GM10248 (cell line): ENCODE data around the gene KLHL33.

ENCODE experiments used
- CTCF ChIA-PET: fragments of 300-600 bp; sonication (Branson Sonifier 250); formaldehyde crosslinking; extraction: SDS; loops from one replicate; lab custom pipeline; 2021; ENCODE audit warnings: antibody characterized with exemption; lab: Yijun Ruan, JAX
- POLR2A ChIA-PET: fragments of 350-650 bp; sonication (Branson Sonifier 250); formaldehyde crosslinking; extraction: SDS; loops from one replicate; lab custom pipeline; 2020; ENCODE audit warnings: antibody characterized with exemption; lab: Yijun Ruan, JAX
- DNase-seq: peaks from one replicate; pipeline ENCODE4 v3.0.0; 2012; ENCODE audit errors: extremely low spot score
- CTCF ChIP-seq: IDR thresholded peaks from 2 replicates; pipeline ENCODE4 v1.5.1; 2012; ENCODE audit warnings: mild to moderate bottlenecking, low read depth; ENCODE audit errors: extremely low read depth, missing control alignments, control extremely low read depth

Gene KLHL33

DNA sequence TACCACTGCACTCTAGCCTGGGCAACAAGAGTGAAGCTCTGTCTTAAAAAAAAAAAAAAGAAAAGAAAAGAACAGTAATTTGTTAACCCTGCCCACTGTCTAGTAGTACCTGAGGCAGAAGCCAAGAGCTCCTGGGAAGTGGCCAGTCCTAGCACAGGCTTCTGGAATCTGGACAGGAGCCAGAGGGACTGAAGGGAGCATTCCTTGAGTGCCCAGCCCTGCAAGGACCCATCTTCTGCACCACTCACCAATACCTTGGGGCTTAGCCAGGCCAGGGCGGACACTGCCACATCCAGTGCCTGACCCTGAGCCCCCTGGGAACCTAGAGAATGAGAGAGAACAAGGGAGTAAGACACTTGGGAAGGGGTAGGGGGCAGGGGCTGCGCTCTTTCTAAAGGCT lies 58.8 kb downstream of the KLHL33 start:
- POLR2A ChIA-PET: interaction anchor here (0.7 kb wide), 1 partner anchor 30 kb away, joined by 3 read pairs; no protein-coding TSS in a partner anchor
- CTCF ChIA-PET: interaction anchor here (2.2 kb wide), 1 partner anchor 13 kb away, joined by 6 read pairs; no protein-coding TSS in a partner anchor
- DNase-seq: no peak
- no peak for TF ChIP-seq CTCF

- DNase-seq: no peak
- TF ChIP-seq CTCF: no peak
- POLR2A ChIA-PET: interaction anchor here (1.5 kb wide), 1 partner anchor 33 kb away, joined by 5 read pairs; the partner anchor contains the start of gene PARP2
- CTCF ChIA-PET: interaction anchor here (1.7 to 5.4 kb wide), 4 partner anchors 9 to 39 kb away, joined by 3 to 18 read pairs (median 8); no protein-coding TSS in a partner anchor
Observed at GRCh38 chr14:20376071-20376588, 59.8 kb downstream of the KLHL33 start.
